ENCODE data around the gene MFSD8. TPM values are rescaled to one million over a fixed set of nuclear protein-coding genes. Genes with fewer than 3 reads are reported as not detected.
"Not testable (repeated sequence)": the region's sequence is repeated elsewhere in the genome, so short reads cannot be mapped to it uniquely, and the experiment has no call there.

Gene MFSD8, protein sequence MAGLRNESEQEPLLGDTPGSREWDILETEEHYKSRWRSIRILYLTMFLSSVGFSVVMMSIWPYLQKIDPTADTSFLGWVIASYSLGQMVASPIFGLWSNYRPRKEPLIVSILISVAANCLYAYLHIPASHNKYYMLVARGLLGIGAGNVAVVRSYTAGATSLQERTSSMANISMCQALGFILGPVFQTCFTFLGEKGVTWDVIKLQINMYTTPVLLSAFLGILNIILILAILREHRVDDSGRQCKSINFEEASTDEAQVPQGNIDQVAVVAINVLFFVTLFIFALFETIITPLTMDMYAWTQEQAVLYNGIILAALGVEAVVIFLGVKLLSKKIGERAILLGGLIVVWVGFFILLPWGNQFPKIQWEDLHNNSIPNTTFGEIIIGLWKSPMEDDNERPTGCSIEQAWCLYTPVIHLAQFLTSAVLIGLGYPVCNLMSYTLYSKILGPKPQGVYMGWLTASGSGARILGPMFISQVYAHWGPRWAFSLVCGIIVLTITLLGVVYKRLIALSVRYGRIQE
- total RNA-seq (64.4 TPM), polyA plus RNA-seq (8.9 TPM)

DNA sequence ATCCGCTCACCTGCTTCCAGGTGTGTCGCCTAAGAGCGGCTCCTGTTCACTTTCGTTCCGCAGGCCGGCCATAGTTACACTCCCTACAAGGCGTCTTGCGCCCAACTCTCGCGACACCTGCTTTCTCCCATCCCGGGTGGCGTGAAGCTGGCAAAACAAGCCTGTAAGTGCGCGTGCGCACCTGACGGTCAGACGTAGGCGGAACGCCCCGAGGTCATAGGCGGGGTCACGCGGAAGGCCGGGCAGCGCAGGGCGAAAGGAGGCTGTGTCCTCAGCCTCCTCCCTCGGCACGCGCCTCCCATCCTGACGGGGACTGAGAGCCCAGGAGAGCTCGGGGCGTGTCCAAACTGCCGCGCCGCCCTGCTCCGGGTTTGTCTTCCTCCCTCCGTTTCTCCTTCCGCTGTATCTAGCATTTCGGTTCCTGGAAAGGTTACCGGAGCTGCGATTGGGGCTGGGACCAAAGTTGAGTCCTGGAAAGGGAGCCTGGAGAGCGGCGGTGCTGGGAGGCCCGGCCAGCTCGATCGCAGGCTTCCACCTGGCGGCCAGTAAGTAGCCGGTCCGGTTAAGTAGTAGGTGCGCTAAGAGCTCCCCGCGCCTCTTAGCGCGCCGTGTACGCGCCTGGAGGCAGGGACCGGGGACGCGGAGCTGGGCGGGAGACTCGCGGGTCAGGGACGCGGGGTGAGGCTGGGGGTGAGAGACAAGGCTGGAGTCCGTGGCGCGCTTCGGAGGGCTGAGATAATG is at the start of gene MFSD8, which contains the start of gene ABHD18:
Gene MFSD8, minus strand, starts transcription at position 112 of the 741 bp plus-strand sequence. Its CDS starts 40 bp downstream, at position 72.
Gene ABHD18, plus strand, starts transcription at position 345 of the 741 bp plus-strand sequence. CDS start 17,550 bp downstream, outside the sequence.
- under 1% methylated on average over 69 of the region's 69 CpGs for WGBS
- DNase-seq (ENCODE audit: extremely low spot score) = peak; percentile 94
- no peaks in the 10 kb centered on the region for H3K36me3 ChIP-seq (ENCODE audit: insufficient read depth)
- peak within 1 kb of the TSS; percentile 56 for H3K4me3 ChIP-seq (ENCODE audit: low read depth, low read length)
- H3K4me1 ChIP-seq (ENCODE audit: insufficient read depth) = no peaks in the 10 kb centered on the region
- peak within 1 kb of the TSS; percentile 80 for H3K27ac ChIP-seq (ENCODE audit: low read depth)

GRCh38 chr4:128009428-128009827 is 44.5 kb upstream of the MFSD8 start:
- WGBS = 79% methylated on average over 3 of the region's 3 CpGs

GRCh38 chr4:128006592-128006991 is 41.6 kb upstream of the MFSD8 start:
- Histone ChIP-seq H3K27ac (ENCODE audit: low read depth) (no peak overlapping the region), H3K4me1 (ENCODE audit: insufficient read depth) (no peaks in the 10 kb centered on the region), H3K36me3 (ENCODE audit: insufficient read depth) (peaks cover 2% of the 10 kb centered on the region), H3K4me3 (ENCODE audit: low read depth, low read length) (no peak overlapping the region)
- DNase-seq (ENCODE audit: extremely low spot score) = no peak
- 93% methylated on average over 5 of the region's 5 CpGs for WGBS

More at GRCh38 chr4:128009428-128009827, 44.5 kb upstream of the MFSD8 start:
- H3K4me3 ChIP-seq (ENCODE audit: low read depth, low read length) = no peak overlapping the region
- H3K4me1 ChIP-seq (ENCODE audit: insufficient read depth) = no peaks in the 10 kb centered on the region
- H3K27ac ChIP-seq (ENCODE audit: low read depth) = no peak overlapping the region
- no peak for DNase-seq (ENCODE audit: extremely low spot score)
- peaks cover 2% of the 10 kb centered on the region for H3K36me3 ChIP-seq (ENCODE audit: insufficient read depth)

- no peak for DNase-seq (ENCODE audit: extremely low spot score)
- no peak overlapping the region for H3K27ac ChIP-seq (ENCODE audit: low read depth)
- 90% methylated on average over 8 of the region's 8 CpGs for WGBS
These were observed 32.8 kb upstream of the MFSD8 start for GRCh38 chr4:127997534-127998388.

DNA sequence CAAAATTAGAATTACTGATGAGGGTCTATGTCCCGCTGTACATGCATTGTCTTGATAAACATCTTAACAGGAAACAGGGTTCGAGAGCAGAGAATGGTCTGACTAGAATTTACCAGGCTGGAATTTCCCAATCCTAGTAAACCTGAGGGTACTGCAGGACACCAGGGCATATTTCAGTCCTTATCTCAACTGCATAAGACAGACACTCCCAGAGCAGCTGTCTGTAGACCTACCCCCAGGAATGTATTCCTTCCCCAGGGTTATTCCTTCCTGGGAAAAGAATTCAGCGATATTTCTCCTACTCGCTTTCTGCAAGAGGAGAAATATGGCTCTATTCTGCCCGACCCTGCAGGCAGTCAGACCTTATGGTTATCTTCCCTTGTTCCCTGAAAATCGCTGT is 31.5 kb upstream of the MFSD8 start:
- not testable (repeated sequence) for H3K36me3 ChIP-seq (ENCODE audit: insufficient read depth); H3K4me3 ChIP-seq (ENCODE audit: low read depth, low read length); DNase-seq (ENCODE audit: extremely low spot score); H3K4me1 ChIP-seq (ENCODE audit: insufficient read depth); H3K27ac ChIP-seq (ENCODE audit: low read depth)
- WGBS = 95% methylated on average over 6 of the region's 6 CpGs

More at GRCh38 chr4:127997534-127998388, 32.8 kb upstream of the MFSD8 start:
- Histone ChIP-seq H3K4me1 (ENCODE audit: insufficient read depth) (no peaks in the 10 kb centered on the region), H3K36me3 (ENCODE audit: insufficient read depth) (peaks cover 2% of the 10 kb centered on the region), H3K4me3 (ENCODE audit: low read depth, low read length) (no peak overlapping the region)

DNA sequence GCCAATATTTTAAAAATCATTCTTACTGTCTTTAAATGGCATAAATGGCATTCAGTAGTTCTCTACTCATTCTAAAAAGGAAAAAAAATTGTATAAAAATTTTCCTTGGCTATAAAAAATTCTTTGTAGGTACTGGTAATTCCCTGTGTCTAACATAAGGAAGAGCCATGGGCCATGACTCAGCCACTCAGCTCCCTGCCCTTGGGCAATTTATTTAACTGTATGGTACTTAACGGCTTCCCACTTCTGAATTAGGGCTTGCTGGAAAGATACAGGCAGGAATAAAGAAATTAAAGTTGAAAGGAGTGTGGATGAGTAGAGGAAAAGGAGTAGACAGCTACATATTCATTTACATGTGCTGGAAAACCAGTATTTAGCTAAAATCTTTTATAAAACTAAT is 30.8 kb upstream of the MFSD8 start:
- DNase-seq (ENCODE audit: extremely low spot score) = no peak
- Histone ChIP-seq H3K36me3 (ENCODE audit: insufficient read depth) (peaks cover 2% of the 10 kb centered on the region), H3K4me3 (ENCODE audit: low read depth, low read length) (no peak overlapping the region), H3K27ac (ENCODE audit: low read depth) (no peak overlapping the region), H3K4me1 (ENCODE audit: insufficient read depth) (no peaks in the 10 kb centered on the region)
- WGBS = 95% methylated on average over 1 of the region's 1 CpG

DNA sequence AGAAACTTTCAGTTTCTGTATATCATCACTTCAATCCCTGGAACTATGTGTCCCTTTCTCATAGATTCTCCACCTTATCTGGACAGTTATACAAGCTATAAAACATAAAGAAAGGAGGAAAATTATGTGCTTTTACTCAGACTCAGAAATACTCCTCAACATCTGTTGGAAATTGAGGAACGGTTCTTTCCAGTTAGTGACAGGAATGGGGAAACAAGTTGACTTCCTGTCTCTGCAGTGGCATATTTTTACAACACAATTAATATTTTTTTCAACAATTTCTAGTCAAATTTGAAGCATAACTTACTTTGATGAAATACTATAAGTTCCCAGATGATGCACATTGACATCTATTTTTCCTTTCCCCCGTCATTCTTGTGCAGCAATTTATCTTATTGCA is 28.2 kb upstream of the MFSD8 start:
- Histone ChIP-seq H3K4me3 (ENCODE audit: low read depth, low read length) (no peak overlapping the region), H3K27ac (ENCODE audit: low read depth) (no peak overlapping the region), H3K36me3 (ENCODE audit: insufficient read depth) (peaks cover 2% of the 10 kb centered on the region), H3K4me1 (ENCODE audit: insufficient read depth) (no peaks in the 10 kb centered on the region)
- no peak for DNase-seq (ENCODE audit: extremely low spot score)
- WGBS = 64% methylated on average over 2 of the region's 2 CpGs

- no peak for DNase-seq (ENCODE audit: extremely low spot score)
These were observed 23.7 kb upstream of the MFSD8 start for GRCh38 chr4:127988638-127989037.

DNA sequence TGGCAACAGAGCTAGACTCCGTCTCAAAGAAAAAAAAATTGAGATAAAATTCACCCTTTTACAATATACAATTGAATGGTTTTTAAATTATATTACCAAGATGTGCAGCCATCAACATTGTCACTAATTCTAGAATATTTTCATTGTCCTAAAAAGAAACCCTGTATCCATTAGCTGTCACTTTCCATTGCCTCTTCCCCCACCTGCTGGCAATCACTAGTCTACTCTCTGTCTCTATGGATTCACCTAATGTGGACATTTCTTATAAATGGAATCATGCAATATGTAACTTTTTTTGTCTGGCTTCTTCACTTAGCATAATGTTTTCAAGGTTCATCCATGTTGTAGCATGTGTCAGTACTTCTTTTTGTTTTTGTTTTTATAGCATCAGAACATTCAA is 21.0 kb upstream of the MFSD8 start:
- H3K4me1 ChIP-seq (ENCODE audit: insufficient read depth) = no peaks in the 10 kb centered on the region
- peaks cover 2% of the 10 kb centered on the region for H3K36me3 ChIP-seq (ENCODE audit: insufficient read depth)
- no peak for DNase-seq (ENCODE audit: extremely low spot score)
- H3K4me3 ChIP-seq (ENCODE audit: low read depth, low read length) = no peak overlapping the region
- no peak overlapping the region for H3K27ac ChIP-seq (ENCODE audit: low read depth)
- 100% methylated on average over 1 of the region's 1 CpG for WGBS

More at GRCh38 chr4:127988638-127989037, 23.7 kb upstream of the MFSD8 start:
- peaks cover 2% of the 10 kb centered on the region for H3K36me3 ChIP-seq (ENCODE audit: insufficient read depth)
- H3K4me1 ChIP-seq (ENCODE audit: insufficient read depth) = no peaks in the 10 kb centered on the region
- no peak overlapping the region for H3K27ac ChIP-seq (ENCODE audit: low read depth)
- WGBS = 94% methylated on average over 6 of the region's 6 CpGs
- H3K4me3 ChIP-seq (ENCODE audit: low read depth, low read length) = no peak overlapping the region

GRCh38 chr4:127982445-127982844 is 17.5 kb upstream of the MFSD8 start:
- DNase-seq (ENCODE audit: extremely low spot score) = no peak
- 86% methylated on average over 2 of the region's 2 CpGs for WGBS
- Histone ChIP-seq H3K27ac (ENCODE audit: low read depth) (no peak overlapping the region), H3K4me3 (ENCODE audit: low read depth, low read length) (no peak overlapping the region), H3K4me1 (ENCODE audit: insufficient read depth) (no peaks in the 10 kb centered on the region), H3K36me3 (ENCODE audit: insufficient read depth) (no peaks in the 10 kb centered on the region)

DNA sequence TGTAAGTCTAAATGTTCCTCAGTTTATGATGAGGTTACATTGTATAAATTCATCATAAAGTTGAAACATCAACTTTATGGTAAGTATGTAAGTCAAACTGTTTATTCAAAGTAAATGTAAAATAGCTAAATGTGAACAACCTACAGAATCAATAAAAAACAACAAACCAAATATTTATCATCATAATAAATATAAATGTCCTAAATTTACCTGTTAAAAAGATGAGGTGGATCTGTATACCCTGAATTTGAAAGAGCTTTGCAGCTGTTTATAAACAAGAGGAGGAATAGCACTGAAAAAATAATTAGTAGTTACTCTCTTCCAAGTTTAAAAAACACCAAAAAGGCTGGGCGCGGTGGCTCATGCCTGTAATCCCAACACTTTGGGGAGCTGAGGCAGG is 14.0 kb upstream of the MFSD8 start:
- H3K27ac ChIP-seq (ENCODE audit: low read depth) = no peak overlapping the region
- no peaks in the 10 kb centered on the region for H3K4me1 ChIP-seq (ENCODE audit: insufficient read depth)
- no peaks in the 10 kb centered on the region for H3K36me3 ChIP-seq (ENCODE audit: insufficient read depth)
- DNase-seq (ENCODE audit: extremely low spot score) = no peak
- WGBS = 98% methylated on average over 2 of the region's 2 CpGs
- H3K4me3 ChIP-seq (ENCODE audit: low read depth, low read length) = no peak overlapping the region

- H3K27ac ChIP-seq (ENCODE audit: low read depth) = no peak overlapping the region
- H3K4me1 ChIP-seq (ENCODE audit: insufficient read depth) = no peaks in the 10 kb centered on the region
- no peak overlapping the region for H3K4me3 ChIP-seq (ENCODE audit: low read depth, low read length)
- H3K36me3 ChIP-seq (ENCODE audit: insufficient read depth) = no peaks in the 10 kb centered on the region
- DNase-seq (ENCODE audit: extremely low spot score) = no peak
- 96% methylated on average over 2 of the region's 2 CpGs for WGBS
These were observed 10.3 kb upstream of the MFSD8 start for GRCh38 chr4:127975121-127975770.

Measured in urinary bladder (tissue), 4 donors.